ENCODE measurements around the gene SKIL.
"Not testable (repeated sequence)": the region's sequence is repeated elsewhere in the genome, so short reads cannot be mapped to it uniquely, and the experiment has no call there.

DNA sequence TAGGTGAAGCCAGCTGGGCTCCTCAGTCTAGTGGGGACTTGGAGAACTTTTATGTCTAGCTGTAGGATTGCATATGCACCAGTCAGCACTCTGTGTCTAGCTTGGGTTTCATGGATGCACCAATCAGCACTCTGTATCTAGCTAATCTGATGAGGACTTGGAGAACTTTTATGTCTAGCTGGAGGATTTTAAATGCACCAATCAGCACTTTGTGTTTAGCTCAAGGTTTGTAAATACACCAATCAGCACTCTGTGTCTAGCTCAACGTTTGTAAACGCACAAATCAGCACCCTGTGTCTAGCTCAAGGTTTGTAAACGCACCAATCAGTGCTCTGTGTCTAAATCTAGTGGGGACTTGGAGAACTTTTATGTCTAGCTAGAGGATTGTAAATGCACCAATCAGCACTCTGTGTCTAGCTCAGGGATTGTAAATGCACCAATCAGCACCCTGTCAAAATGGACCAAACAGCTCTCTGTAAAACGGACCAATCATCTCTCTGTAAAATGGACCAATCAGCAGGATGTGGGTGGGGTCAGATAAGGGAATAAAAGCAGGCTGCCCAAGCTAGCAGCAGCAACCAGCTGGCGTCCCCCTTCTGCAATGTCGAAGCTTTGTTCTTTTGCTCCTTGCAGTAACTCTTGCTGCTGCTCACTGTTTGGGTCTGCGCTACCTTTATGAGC lies 29.5 kb upstream of the SKIL start:
- TF ChIP-seq, protein P1, sequence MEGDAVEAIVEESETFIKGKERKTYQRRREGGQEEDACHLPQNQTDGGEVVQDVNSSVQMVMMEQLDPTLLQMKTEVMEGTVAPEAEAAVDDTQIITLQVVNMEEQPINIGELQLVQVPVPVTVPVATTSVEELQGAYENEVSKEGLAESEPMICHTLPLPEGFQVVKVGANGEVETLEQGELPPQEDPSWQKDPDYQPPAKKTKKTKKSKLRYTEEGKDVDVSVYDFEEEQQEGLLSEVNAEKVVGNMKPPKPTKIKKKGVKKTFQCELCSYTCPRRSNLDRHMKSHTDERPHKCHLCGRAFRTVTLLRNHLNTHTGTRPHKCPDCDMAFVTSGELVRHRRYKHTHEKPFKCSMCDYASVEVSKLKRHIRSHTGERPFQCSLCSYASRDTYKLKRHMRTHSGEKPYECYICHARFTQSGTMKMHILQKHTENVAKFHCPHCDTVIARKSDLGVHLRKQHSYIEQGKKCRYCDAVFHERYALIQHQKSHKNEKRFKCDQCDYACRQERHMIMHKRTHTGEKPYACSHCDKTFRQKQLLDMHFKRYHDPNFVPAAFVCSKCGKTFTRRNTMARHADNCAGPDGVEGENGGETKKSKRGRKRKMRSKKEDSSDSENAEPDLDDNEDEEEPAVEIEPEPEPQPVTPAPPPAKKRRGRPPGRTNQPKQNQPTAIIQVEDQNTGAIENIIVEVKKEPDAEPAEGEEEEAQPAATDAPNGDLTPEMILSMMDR (IDR thresholded peaks at IDR 0.05), result not testable (repeated sequence)
- TF ChIP-seq POLR2A (IDR thresholded peaks at IDR 0.05), result not testable (repeated sequence)

All from heart left ventricle (tissue), 13 donors.